ENCODE data around the gene CHRND. TPM values are rescaled to one million over a fixed set of nuclear protein-coding genes. Genes with fewer than 3 reads are reported as not detected.

CHRND gene
- total RNA-seq, 1 donor from 2014 or later = 4.1 TPM

DNA sequence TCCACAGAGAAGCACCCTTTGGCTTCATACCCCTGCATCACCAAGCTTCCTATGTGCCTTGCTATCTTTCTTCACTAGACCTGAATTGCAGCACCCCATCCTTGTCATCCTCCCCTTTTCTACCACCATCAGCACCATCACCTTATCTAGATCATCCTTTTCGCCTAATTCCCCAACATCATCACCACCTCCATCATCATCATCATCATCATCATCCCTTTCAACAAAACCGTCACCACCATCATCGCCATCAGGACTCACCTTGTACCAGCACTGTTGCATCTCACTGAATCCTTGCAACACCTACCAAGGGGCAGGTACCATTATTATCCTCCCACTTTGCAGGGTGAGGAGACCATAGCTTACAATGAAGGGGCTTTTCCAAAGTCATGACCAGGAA, 27.5 kb upstream of the CHRND start:
- Mint-ChIP-seq H3K27ac (ENCODE audit: unreplicated experiment) (no peak overlapping the region), H3K36me3 (ENCODE audit: low read depth) (no peaks in the 10 kb centered on the region), H3K27me3 (ENCODE audit: low read depth) (peaks cover 15% of the 10 kb centered on the region), H3K4me3 (no peak overlapping the region), H3K4me1 (peaks cover 29% of the 10 kb centered on the region), H3K9me3 (peaks cover 2% of the 10 kb centered on the region)
- DNase-seq (ENCODE audit: low read depth, low spot score) = no peak
- no peak for TF ChIP-seq CTCF (conservative IDR thresholded peaks at IDR 0.05)

DNA sequence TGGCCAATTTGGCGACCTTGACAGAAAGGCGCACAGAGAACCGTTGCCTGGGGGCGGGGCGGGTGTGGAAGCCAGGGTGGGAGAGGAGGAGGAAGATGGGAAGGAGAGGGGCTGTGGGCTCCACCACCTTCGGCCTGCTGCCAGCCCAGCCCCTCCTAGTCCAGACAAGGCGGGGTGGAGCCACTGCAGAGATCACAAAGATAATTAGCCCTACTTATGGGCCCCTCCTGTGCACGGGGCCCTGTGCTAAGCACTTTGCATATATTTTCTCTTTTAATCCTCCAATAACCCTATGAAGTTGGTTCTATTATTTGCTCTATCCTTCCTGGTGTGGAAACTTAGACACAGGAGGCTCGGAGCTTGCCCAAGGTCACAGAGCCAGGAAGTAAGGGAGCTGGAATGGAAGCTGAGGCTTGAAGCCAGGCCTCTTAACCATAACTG, 24.6 kb upstream of the CHRND start:
- no peak for DNase-seq (ENCODE audit: low read depth, low spot score)
- peaks cover 42% of the 10 kb centered on the region for H3K27me3 Mint-ChIP-seq (ENCODE audit: low read depth)
- no peak for TF ChIP-seq CTCF (conservative IDR thresholded peaks at IDR 0.05)
- no peak overlapping the region for H3K27ac Mint-ChIP-seq (ENCODE audit: unreplicated experiment)
- H3K4me1 Mint-ChIP-seq = peaks cover 37% of the 10 kb centered on the region
- H3K9me3 Mint-ChIP-seq = peaks cover 2% of the 10 kb centered on the region
- peak overlapping the region; percentile 66 for H3K4me3 Mint-ChIP-seq
- H3K36me3 Mint-ChIP-seq (ENCODE audit: low read depth) = no peaks in the 10 kb centered on the region

GRCh38 chr2:232501794-232502390, 24.1 kb upstream of the CHRND start:
- TF ChIP-seq CTCF (conservative IDR thresholded peaks at IDR 0.05) = no peak
- Mint-ChIP-seq H3K36me3 (ENCODE audit: low read depth) (no peaks in the 10 kb centered on the region), H3K27ac (ENCODE audit: unreplicated experiment) (no peak overlapping the region), H3K4me1 (peaks cover 38% of the 10 kb centered on the region), H3K9me3 (peaks cover 2% of the 10 kb centered on the region), H3K4me3 (peak overlapping the region; percentile 66), H3K27me3 (ENCODE audit: low read depth) (peaks cover 42% of the 10 kb centered on the region)
- DNase-seq (ENCODE audit: low read depth, low spot score) = no peak

DNA sequence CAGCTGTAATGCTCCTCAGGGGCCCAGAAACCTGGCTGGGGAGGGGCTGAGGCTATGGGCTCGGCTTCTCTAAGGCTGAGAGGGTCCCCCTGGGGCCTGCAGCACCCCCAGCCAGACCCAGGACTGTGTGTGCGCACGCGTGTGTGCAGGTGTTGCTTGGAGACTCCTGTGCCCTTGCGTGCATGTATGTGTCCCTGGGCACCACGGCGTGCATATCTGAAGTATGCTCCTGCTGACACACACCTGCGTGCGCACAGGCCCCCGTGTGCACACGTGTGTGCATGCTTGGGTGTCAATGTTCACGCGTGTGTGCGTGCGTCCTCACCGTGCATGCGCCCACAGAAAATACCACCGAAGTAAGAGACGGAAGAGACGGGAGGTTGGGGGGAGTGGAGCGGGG, 23.4 kb upstream of the CHRND start:
- Mint-ChIP-seq H3K27ac (ENCODE audit: unreplicated experiment) (peak overlapping the region; percentile 57), H3K36me3 (ENCODE audit: low read depth) (no peaks in the 10 kb centered on the region), H3K4me3 (no peak overlapping the region), H3K9me3 (peaks cover 2% of the 10 kb centered on the region), H3K4me1 (peaks cover 32% of the 10 kb centered on the region), H3K27me3 (ENCODE audit: low read depth) (peaks cover 42% of the 10 kb centered on the region)
- TF ChIP-seq CTCF (conservative IDR thresholded peaks at IDR 0.05) = no peak
- DNase-seq (ENCODE audit: low read depth, low spot score) = no peak

DNA sequence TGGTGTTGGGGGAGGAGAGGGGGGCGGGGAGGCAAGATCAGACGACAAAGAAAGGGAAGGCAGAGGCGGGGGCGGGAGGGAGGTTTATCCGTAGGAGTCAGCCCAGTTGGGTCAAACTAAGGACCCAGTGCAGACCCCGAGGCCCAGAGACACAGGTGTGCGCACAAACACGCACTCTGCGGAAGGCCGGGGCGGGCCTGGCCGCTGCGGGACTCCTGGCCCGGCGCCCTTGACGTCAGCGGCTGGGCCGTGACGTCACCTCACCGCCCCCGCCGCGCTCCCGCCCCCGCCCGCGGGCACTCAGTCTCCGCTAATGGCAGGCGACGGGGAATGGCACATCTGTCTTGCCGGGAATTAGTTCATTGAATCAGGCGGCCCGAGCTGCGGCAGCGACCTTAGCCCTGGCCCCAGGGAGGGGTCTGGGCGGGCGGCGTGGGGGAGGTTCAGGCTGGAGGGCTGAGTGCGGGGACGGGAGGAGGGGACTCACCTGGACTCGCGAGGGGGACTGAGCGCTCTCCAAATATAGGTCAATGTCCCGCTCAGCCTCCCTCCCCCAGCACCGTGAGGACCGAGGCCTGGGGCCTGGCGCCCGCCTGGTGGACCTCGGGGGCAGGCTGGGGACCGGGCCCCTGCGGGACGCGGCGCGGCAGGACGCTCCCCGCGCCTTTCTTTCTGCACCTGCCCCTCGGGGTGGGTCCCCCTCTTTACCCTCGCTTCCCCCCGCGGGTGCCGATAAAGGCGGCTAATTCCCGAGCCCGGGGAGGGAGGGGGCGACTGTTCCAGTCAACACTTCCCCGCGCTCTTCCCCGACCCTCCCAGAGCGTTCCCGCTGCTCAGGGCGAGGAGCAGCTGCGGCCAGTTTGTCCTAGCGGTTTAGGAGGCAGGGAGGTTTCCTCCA, 22.8 kb upstream of the CHRND start:
- H3K27ac Mint-ChIP-seq (ENCODE audit: unreplicated experiment) = no peak overlapping the region
- no peak for TF ChIP-seq CTCF (conservative IDR thresholded peaks at IDR 0.05)
- peak overlapping the region; percentile 57 for H3K4me3 Mint-ChIP-seq
- peaks cover 28% of the 10 kb centered on the region for H3K4me1 Mint-ChIP-seq
- peak; percentile 55 for DNase-seq (ENCODE audit: low read depth, low spot score)
- peaks cover 2% of the 10 kb centered on the region for H3K9me3 Mint-ChIP-seq
- H3K27me3 Mint-ChIP-seq (ENCODE audit: low read depth) = peaks cover 42% of the 10 kb centered on the region
- no peaks in the 10 kb centered on the region for H3K36me3 Mint-ChIP-seq (ENCODE audit: low read depth)
